ENCODE measurements around the gene KAT7. TPM values are rescaled to one million over a fixed set of nuclear protein-coding genes. Genes with fewer than 3 reads are reported as not detected.
A peak's percentile ranks its signal among the peaks of the same experiment; 100 is the strongest.

Gene KAT7
- total RNA-seq, result 12.4 and 18.8 TPM in 2 replicates

DNA sequence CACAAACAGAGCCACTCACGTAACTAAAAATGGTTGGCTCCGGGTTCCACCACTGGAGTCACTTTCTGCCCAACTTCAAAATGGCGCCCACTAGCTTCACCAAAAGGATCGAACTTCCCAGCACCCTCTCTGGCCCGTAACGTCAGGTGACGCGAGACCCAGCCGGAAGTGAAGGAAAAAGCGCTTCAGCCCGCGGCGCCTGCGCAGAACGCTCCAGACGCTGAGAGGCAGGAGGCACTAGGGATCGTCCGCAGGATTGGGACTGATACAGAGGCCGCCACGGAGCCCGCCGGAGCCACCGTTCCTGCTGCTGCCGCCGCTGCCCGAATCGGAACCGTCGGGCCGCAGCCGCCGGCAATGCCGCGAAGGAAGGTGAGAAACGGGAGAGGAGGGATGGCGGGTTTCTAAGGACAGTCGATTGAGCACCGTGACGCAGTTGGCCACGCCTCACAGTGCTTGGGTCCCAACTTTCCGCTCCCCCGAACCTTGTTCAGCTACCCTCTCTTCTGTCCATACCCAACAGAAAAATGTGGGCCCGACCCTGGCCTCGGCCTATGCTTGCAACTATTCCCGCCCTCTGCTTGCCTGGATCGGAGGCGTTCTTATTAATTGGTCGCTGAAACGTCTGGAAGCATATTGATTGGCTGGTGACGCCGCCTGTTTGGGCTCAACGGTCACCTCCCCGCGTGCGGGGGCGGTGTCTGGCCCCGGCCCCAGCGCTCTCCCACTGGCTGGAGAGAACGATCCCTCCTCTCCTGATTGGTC lies at the start of gene KAT7:
Gene KAT7, plus strand, starts transcription at position 204 of the 765 bp plus-strand sequence. Its CDS starts 154 bp downstream, at position 358.
- FAIRE-seq (peak; percentile 73), DNase-seq (ENCODE audit: low read depth) (peak; percentile 97)
- peaks cover 9% of the 10 kb centered on the region for H3K36me3 ChIP-seq (ENCODE audit: control insufficient read depth, insufficient read depth, low read length)
- TF ChIP-seq CTCF (IDR thresholded peaks at IDR 0.05; ENCODE audit: insufficient read depth, low read length, severe bottlenecking), result no peak
- H3K4me3 ChIP-seq (ENCODE audit: low read depth, low read length), result peak within 1 kb of the TSS; percentile 77
- H3K27me3 ChIP-seq (ENCODE audit: control insufficient read depth, insufficient read depth, low read length), result no peaks in the 10 kb centered on the region

DNA sequence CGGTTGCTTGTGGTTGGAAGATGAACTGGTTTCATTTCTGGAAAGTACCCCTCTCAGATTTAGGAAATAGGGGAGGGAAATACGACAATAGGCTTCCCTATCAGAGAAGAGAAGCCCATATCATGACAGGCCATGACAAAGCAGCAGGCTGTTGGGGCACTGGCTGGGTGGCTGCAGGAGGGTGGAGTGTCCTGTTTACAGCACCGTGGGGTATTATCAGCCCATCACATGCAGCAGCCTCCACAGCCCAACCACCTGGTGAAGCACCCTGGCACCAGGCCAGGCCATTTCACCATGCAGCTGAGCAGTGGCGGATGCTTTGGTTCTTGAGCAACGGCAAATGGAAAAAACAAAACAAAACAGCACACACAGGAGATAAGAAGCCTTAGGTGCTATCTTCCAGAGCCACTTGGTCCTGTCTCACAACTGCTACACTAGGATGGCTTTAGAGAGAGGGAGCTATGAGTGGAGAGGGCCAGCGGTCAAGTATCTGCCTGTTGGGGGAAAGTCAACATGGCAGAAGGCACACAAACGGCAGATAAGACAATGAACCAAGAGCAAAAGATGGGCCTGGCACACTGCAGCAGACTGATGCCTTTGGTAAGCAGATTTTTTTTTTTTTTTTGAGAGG lies 48.7 kb upstream of the KAT7 start:
- peak; percentile 49 for DNase-seq (ENCODE audit: low read depth)
- FAIRE-seq, result no peak
- TF ChIP-seq CTCF (IDR thresholded peaks at IDR 0.05; ENCODE audit: insufficient read depth, low read length, severe bottlenecking), result no peak

DNA sequence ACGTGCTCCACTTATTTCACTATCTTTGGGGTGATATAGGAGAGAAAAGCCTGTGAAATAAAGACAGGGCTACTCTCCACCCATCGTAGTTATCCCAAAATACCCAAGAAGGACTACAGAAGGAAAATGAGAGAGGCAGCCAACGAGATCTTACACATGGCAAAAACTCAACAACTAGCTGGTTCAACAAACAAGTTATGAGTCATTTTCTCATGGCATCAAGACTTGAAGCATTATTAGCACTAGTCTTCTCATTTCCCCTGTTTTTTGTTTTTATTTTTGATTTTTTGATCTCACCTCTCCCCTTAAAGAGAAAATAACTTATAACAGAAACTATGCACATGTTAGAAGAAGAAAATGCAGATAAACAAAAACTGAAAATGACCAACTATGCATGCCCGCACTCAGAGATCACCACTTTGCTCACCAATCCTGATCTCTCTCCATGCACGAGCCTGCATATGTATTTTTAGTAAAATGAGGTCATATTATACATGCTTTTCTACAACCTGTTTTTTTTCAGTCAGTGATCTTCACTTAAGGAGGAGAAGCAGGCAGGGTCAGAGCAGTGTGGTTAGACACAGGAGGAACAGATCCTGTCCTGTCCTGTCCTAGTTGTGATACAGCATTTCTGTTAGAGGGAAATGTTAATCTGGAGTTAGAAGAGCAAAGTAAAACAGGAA lies 47.3 kb upstream of the KAT7 start:
- no peak for TF ChIP-seq CTCF (IDR thresholded peaks at IDR 0.05; ENCODE audit: insufficient read depth, low read length, severe bottlenecking)
- peak; percentile 70 for DNase-seq (ENCODE audit: low read depth)
- no peak for FAIRE-seq
- Histone ChIP-seq H3K4me3 (ENCODE audit: low read depth, low read length) (no peak overlapping the region), H3K27me3 (ENCODE audit: control insufficient read depth, insufficient read depth, low read length) (no peaks in the 10 kb centered on the region), H3K36me3 (ENCODE audit: control insufficient read depth, insufficient read depth, low read length) (no peaks in the 10 kb centered on the region)

More for the DNA sequence above, 48.7 kb upstream of the KAT7 start:
- Histone ChIP-seq H3K4me3 (ENCODE audit: low read depth, low read length) (no peak overlapping the region), H3K27me3 (ENCODE audit: control insufficient read depth, insufficient read depth, low read length) (no peaks in the 10 kb centered on the region), H3K36me3 (ENCODE audit: control insufficient read depth, insufficient read depth, low read length) (no peaks in the 10 kb centered on the region)

DNA sequence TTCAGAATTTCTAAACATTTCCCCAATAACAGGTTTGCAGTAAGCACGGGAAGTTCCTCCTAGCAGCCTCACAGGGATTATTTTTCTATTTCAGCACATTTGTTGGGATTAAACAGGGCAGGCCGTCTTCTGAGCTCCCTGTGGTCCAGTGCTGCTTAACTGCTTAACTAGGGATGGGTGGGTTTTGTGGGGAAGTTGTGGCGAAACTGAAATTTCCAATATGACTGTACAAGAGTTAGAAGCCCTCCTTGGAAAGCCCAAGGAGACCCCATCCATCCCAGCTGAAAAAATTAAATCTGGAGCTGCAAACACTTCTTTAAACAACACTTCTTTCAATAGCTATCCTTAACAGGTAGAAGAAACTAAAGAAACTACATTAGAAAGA lies 46.8 kb upstream of the KAT7 start:
- H3K36me3 ChIP-seq (ENCODE audit: control insufficient read depth, insufficient read depth, low read length), result no peaks in the 10 kb centered on the region
- FAIRE-seq, result no peak
- no peaks in the 10 kb centered on the region for H3K27me3 ChIP-seq (ENCODE audit: control insufficient read depth, insufficient read depth, low read length)
- no peak for DNase-seq (ENCODE audit: low read depth)
- H3K4me3 ChIP-seq (ENCODE audit: low read depth, low read length), result no peak overlapping the region
- TF ChIP-seq CTCF (IDR thresholded peaks at IDR 0.05; ENCODE audit: insufficient read depth, low read length, severe bottlenecking), result no peak

DNA sequence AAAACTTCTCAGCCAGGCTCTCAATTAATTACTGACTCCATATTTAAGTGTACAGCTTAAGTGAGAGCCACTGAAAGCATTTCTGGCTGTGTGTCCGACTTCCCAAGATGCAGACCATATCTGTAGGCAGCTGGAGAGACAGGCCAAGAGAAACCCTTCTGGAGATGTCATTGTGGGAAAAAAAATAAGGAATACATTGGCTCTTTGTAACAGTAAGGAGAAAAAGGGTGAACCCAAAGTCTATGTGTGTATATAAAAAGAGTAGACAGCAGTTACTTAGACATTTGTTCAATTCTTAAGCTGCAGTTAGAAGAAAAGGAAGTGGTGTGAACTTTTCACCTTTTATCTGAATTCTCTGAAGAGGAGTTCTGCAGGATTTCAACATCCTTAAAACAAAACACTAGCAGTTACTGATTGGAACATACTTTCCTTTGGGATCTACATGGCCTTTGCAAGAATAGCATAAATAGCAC lies 46.3 kb upstream of the KAT7 start:
- FAIRE-seq, result no peak
- H3K27me3 ChIP-seq (ENCODE audit: control insufficient read depth, insufficient read depth, low read length), result no peaks in the 10 kb centered on the region
- no peak overlapping the region for H3K4me3 ChIP-seq (ENCODE audit: low read depth, low read length)
- no peaks in the 10 kb centered on the region for H3K36me3 ChIP-seq (ENCODE audit: control insufficient read depth, insufficient read depth, low read length)
- TF ChIP-seq CTCF (IDR thresholded peaks at IDR 0.05; ENCODE audit: insufficient read depth, low read length, severe bottlenecking), result no peak
- DNase-seq (ENCODE audit: low read depth), result peak; percentile 20
